GM19395 (cell line): ENCODE data around the gene MRC2.

Experiments used
- ATAC-seq: cut with Tn5 transposase; IDR thresholded peaks from one replicate; pipeline ENCODE4 v1.9.1; 2021; ENCODE audit warnings: mild to moderate bottlenecking, moderate library complexity; ENCODE audit not compliant: unreplicated experiment

MRC2 gene

DNA sequence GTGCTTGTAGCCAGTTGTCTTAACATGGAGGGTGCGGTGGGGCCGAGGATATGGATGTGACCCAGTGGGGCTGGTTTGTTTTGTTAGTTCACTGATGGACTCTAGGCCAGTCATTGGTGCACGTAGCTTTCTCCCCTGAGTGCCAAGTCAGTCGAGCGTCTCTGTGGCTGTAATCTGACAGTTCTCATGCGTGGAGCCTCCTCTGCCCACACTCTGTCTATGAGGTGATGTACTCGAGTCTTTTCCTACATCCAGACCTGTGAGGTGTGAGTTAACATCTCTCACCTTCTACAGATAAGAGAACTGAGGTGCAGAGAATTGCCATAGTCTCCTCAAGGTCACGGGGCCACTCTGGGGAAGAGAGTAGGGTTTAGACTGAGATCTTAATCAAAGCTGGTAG, 90.4 kb downstream of the MRC2 start:
- no peak for ATAC-seq

GRCh38 chr17:62718429-62718828, 91.0 kb downstream of the MRC2 start:
- no peak for ATAC-seq

- no peak for ATAC-seq
Observed at GRCh38 chr17:62719586-62719985, 92.1 kb downstream of the MRC2 start.

DNA sequence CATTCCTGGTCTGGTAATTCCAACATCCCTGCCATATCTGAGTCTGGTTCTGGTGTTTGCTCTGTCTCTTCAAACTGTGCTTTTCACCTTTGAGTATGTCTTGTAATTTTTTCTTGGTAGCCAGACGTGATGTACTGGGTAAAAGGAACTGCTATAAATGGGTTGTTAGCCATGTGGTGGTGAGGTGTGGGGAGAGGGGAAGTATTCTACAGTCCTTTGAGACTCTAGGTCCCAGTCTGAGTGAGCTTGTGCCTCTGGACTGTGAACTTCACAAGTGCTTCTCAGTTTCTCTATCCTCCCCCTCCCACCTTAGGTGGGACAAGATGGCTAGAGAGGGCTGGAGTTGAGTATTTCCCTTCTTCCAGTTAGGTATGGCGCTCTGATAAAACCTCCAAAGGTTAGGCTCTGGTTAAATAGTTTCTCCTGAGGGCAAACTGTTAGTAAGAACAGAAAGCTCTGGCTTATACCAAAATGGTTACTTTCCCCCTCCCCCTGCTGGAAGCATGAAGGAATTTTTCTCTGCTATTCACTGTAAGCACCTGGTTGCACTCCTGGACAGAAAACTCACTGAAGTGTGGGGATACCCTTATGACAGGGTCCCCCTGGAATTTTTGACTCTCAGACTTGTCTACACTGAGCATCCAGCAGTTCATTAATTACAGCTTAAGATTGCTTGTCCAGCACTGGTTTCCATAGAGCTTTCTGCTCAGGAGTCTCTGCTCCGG, 92.8 kb downstream of the MRC2 start:
- ATAC-seq: no peak

- no peak for ATAC-seq
Observed at GRCh38 chr17:62722625-62723024, 95.2 kb downstream of the MRC2 start.

- no peak for ATAC-seq
Observed at GRCh38 chr17:62723842-62724241, 96.4 kb downstream of the MRC2 start.

DNA sequence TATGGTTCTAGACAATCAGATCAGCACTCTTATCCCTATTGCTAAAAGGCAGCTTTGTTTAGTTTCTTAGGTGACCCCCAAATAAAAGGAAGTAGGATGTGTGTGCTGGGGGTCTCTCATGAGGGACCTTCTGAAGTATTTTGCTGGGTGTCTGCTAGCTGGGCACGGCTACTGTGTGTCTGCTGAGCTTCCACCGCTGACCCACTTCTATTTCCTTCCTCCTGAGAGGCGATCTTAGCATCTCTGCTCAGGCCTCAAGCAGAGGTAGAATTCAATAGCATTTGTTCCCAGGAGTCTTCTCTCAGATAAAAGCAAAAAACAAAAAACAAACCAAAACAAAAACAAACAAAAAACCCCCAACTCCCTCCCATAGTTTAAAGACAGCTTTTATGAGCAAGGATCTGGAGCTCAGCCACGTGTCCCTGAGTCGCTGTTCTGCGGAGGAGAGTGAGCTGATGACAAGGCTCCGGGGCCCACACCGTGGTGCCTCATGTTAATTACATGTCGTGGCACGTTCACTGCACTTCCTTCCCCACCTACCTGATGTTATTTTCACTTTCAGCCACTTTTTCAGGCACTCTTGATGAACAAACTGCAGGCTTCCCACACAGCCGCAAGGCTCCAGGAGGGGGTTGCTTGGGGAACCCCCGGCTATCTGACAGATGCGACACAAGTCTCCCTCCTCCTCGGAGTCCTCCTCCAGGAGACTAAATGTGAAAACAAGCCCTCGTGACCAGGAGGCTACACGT, 97.1 kb downstream of the MRC2 start:
- ATAC-seq: peak; percentile 96

DNA sequence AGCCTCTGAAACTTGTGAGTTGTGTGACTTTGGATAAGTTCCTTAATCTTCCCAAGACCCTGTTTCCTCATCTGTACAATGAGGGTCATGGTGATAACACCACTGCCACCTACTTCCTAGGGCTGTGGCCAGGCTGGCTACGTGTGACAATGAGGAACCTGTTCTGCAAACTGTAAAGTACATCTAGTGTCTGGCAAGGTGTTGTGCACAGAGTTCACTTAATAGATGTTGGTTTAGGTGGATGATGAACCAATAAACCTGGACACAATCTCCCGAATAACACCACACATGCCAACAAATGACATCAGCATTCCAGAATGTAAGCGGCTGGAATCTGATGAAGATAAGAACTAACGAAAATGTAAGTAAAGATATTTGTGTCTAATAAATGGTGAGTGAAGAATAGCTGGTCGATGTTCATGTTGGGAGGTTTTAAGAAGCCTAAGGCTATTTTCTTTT, 98.3 kb downstream of the MRC2 start:
- no peak for ATAC-seq

GRCh38 chr17:62727916-62728672, 100.6 kb downstream of the MRC2 start:
- ATAC-seq: no peak

DNA sequence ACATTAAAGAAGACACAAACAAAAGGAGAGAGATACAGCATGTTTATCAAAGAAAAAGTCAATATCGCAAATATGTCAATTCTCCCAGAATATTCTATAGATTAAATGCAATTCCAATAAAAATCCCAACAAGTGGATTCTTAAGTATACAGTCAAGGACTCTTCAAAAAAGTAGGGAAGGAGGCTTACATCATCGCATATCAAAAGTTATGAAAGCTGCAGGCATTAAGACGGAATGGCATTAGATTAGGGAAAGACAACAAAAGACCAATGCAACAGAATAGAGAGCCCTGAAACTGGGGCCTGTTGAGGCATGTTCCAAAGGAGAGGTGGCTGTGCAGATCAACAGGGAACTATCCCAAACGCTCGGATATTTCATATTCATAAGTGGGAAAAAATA, 104.7 kb downstream of the MRC2 start:
- ATAC-seq: no peak

DNA sequence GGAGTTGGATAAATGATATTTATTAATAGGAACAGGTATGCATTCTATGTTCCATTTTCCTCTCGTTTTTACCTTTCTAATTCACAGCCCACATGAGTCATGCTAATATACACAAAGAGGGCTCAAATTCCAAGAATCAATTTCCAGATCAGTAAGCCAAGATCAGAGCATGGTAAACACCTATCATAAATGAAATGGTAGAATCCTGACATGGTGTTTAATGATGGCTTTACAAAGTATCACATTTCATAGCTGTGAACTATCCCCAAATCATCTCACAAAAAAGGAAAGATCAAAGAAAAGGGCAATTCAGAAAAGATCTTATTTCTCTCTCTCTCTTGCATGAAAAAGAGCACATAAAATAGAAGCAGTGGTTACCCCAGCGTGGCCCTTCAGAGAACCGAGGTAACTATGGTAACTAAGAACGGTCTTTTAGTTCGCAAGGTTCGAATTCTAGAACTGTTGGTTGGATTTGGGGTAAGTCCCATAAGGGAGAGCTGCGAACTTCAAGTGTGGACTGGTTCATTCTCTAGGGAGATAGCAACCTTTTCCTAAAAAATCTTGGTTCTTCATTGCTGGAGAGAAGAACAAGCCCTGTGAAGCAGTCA, 107.7 kb downstream of the MRC2 start:
- no peak for ATAC-seq

GRCh38 chr17:62737513-62737912, 110.0 kb downstream of the MRC2 start:
- ATAC-seq: no peak

- ATAC-seq: no peak
Observed at GRCh38 chr17:62738281-62738680, 110.8 kb downstream of the MRC2 start.

DNA sequence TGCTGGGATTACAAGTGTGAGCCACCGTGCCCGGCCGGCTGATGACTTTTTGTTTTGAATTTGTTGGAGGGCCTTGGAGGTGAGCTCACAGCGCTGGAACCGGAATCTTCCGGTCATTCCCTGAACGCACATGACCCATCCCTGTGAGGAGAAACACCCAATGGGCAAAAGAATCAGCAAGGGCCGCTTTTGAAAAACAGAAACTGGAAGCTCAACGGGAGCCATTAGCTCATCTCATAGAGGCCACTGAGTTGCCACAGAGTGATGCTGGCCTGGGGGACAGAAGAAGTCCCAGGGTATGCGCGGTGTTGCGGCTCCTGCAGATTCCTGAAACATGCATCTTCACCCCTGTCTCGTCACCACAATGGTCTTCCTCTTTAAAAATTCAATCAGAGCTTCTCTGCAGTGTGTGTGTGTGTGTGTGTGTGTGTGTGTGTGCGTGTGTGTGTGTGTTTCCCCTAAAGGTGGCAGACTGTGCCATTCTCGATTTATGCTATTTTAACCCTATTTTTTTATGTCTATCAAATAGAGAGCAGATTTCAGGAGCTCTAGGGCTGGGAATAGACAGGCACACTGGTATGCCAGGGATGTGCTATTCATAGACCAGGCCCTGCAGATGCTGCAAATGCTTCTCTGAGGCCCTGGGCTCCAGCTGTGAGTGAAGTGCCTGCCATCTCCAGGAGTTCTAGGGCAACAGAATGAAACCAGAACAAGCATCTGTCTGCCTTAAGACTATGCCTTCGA, 112.3 kb downstream of the MRC2 start:
- ATAC-seq: no peak

DNA sequence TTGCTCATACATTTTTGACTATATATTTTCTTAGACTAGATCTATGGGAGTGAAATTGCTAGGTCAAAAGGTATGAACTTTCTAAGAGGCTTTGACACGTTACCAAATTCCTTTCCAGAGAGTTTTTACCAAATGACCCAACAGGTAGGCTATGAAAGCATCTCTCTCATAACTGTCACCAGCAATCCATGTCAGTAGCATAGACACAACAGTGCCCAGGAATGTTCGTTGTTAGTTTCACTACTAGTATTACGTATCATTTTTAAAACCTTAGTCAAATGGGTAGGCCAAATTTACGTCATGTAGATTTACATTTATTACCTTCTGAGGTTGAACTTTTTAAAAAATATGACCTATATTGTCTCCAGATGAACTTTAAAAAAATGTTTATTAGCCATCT, 113.8 kb downstream of the MRC2 start:
- ATAC-seq: no peak
